KMS-11 (cell line): ENCODE measurements around the gene PRDM16.

Source experiments
- H2AFZ ChIP-seq: fragments of 200-600 bp; sonication (generic); 2 replicates; pipeline ENCODE4 v1.6.1; 2016; ENCODE audit warnings: antibody characterized with exemption, mixed run types, low read depth
- H3K27ac ChIP-seq: fragments of 200-600 bp; sonication (generic); 2 replicates; pipeline ENCODE4 v1.6.1; 2016; ENCODE audit warnings: mild to moderate bottlenecking, mixed run types
- H3K27me3 ChIP-seq: fragments of 200-600 bp; sonication (generic); 2 replicates; pipeline ENCODE4 v1.6.1; 2017; ENCODE audit warnings: mild to moderate bottlenecking, low read depth, mixed run types, moderate library complexity; ENCODE audit not compliant: insufficient read depth
- H3K36me3 ChIP-seq: fragments of 200-600 bp; sonication (generic); 2 replicates; pipeline ENCODE4 v1.6.1; 2017; ENCODE audit warnings: mild to moderate bottlenecking, mixed run types; ENCODE audit not compliant: insufficient read depth
- H3K4me1 ChIP-seq: fragments of 200-600 bp; sonication (generic); 2 replicates; pipeline ENCODE4 v1.6.1; 2016; ENCODE audit warnings: mild to moderate bottlenecking, low read depth, mixed run types; ENCODE audit not compliant: poor library complexity, severe bottlenecking
- H3K4me2 ChIP-seq: fragments of 200-600 bp; sonication (generic); 2 replicates; pipeline ENCODE4 v1.7.0; 2016; ENCODE audit warnings: mild to moderate bottlenecking, mixed run types
- H3K4me3 ChIP-seq: fragments of 200-600 bp; sonication (generic); IDR thresholded peaks from 2 replicates; pipeline ENCODE4 v1.6.1; 2017; ENCODE audit warnings: low read depth, low read length, mixed read lengths; ENCODE audit not compliant: insufficient read depth
- H3K79me2 ChIP-seq: fragments of 200-600 bp; sonication (generic); 2 replicates; pipeline ENCODE4 v1.6.1; 2016; ENCODE audit warnings: low read depth, mixed run types; ENCODE audit not compliant: insufficient read depth
- H3K9ac ChIP-seq: fragments of 200-600 bp; sonication (generic); 2 replicates; pipeline ENCODE4 v1.6.1; 2016; ENCODE audit warnings: mild to moderate bottlenecking, mixed run types
- H4K20me1 ChIP-seq: fragments of 200-600 bp; sonication (generic); 2 replicates; pipeline ENCODE4 v1.6.1; 2016; ENCODE audit warnings: mild to moderate bottlenecking, mixed run types; ENCODE audit not compliant: insufficient read depth
- CTCF ChIP-seq: fragments of 200-600 bp; sonication (generic); conservative IDR thresholded peaks from 2 replicates; pipeline ENCODE4 v1.6.1; 2017; ENCODE audit warnings: low read depth, mild to moderate bottlenecking, antibody characterized with exemption, low read length, moderate library complexity, mixed read lengths

Gene PRDM16

DNA sequence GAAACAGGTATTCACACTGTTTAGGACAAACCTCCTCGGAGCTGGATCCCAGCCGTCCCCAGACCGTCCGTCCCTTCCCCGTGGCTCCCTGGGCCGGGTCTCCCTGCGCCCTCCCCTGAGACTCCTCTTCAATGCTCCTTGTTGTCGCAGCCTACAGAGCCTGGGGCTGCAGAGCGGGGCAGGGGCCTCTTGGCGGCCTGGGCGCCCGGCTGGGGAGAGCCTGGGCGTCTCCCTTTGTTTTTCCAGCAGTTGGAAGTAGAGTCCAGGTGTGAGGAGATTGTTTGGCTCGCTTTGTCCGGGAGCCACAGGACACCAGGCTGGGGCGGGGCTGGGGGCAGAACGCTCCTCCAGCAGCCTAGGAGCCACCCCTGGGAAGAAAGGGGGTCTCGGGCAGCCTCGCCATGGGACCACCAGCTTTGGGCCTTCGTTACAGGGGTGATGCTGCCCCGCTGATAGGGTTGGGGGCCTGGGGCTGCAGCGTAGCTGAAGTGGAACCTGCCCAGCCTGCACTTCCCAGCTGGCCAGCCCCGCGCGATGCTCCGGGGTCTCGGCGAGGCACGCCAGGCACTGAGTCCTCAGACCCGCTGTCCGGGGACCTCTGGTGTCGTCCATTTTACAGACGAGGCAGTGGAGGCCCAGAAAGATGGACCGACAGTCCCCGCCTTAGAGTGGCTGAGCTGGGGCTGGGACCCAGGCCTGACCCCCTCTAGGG is 66.9 kb downstream of the PRDM16 start:
- Histone ChIP-seq H4K20me1 (no peaks in the 10 kb centered on the region), H3K36me3 (no peaks in the 10 kb centered on the region), H3K4me2 (no peak overlapping the region), H3K4me1 (no peaks in the 10 kb centered on the region), H3K27ac (no peak overlapping the region), H3K27me3 (peaks cover 90% of the 10 kb centered on the region), H2AFZ (no peak overlapping the region), H3K9ac (no peak overlapping the region), H3K79me2 (no peaks in the 10 kb centered on the region), H3K4me3 (no peak overlapping the region)
- TF ChIP-seq CTCF: no peak

GRCh38 chr1:3136532-3136931 is 67.5 kb downstream of the PRDM16 start:
- H3K4me3 ChIP-seq: no peak overlapping the region
- H3K36me3 ChIP-seq: no peaks in the 10 kb centered on the region
- no peak overlapping the region for H2AFZ ChIP-seq
- no peak overlapping the region for H3K4me2 ChIP-seq
- peaks cover 90% of the 10 kb centered on the region for H3K27me3 ChIP-seq
- H3K9ac ChIP-seq: no peak overlapping the region
- H3K79me2 ChIP-seq: no peaks in the 10 kb centered on the region
- TF ChIP-seq CTCF: no peak
- no peaks in the 10 kb centered on the region for H3K4me1 ChIP-seq
- no peak overlapping the region for H3K27ac ChIP-seq
- no peaks in the 10 kb centered on the region for H4K20me1 ChIP-seq

- H3K27me3 ChIP-seq: peaks cover 90% of the 10 kb centered on the region
- no peak for TF ChIP-seq CTCF
- H3K4me3 ChIP-seq: no peak overlapping the region
- H3K79me2 ChIP-seq: no peaks in the 10 kb centered on the region
- H4K20me1 ChIP-seq: no peaks in the 10 kb centered on the region
- no peaks in the 10 kb centered on the region for H3K36me3 ChIP-seq
- no peak overlapping the region for H3K4me2 ChIP-seq
- no peak overlapping the region for H2AFZ ChIP-seq
- no peak overlapping the region for H3K27ac ChIP-seq
- no peak overlapping the region for H3K9ac ChIP-seq
- H3K4me1 ChIP-seq: no peaks in the 10 kb centered on the region
Measured at GRCh38 chr1:3137111-3138100, 68.4 kb downstream of the PRDM16 start.

DNA sequence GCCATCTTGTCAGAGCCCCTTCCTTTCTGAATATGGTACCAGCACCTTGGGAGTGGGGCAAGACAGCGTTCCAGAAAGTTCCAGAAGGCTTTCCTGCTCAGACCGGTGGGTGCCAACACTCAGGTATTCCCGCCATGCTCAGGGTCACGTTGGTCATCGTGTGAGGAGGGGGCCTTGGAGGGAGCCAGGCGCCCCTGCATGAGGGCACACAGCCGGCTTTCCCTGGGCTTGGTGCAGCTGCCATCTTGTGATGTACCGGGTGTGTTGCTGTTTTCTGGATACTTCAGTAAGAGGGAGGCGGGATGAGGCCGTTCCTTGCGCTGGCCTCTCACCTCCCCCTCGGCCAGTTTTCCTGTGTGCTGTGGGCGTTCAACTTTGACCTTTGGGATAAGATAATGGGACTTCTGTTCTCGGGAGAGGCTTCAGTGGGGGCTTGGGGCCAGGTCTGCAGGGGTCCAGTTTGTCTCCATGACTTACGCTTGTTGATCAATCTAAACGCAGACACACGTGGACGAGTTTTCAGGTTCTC is 69.7 kb downstream of the PRDM16 start:
- Histone ChIP-seq H3K79me2 (no peaks in the 10 kb centered on the region), H3K4me2 (no peak overlapping the region), H3K36me3 (no peaks in the 10 kb centered on the region), H3K4me3 (no peak overlapping the region), H3K9ac (no peak overlapping the region), H3K4me1 (no peaks in the 10 kb centered on the region), H4K20me1 (no peaks in the 10 kb centered on the region), H3K27me3 (peaks cover 89% of the 10 kb centered on the region), H2AFZ (no peak overlapping the region), H3K27ac (no peak overlapping the region)
- no peak for TF ChIP-seq CTCF
